ENCODE data around the gene NGDN. TPM values are rescaled to one million over a fixed set of nuclear protein-coding genes. Genes with fewer than 3 reads are reported as not detected.
"Not testable (repeated sequence)": the region's sequence is repeated elsewhere in the genome, so short reads cannot be mapped to it uniquely, and the experiment has no call there.

NGDN gene
- total RNA-seq, 1 experiment from 2014 or later: 47.6 TPM

DNA sequence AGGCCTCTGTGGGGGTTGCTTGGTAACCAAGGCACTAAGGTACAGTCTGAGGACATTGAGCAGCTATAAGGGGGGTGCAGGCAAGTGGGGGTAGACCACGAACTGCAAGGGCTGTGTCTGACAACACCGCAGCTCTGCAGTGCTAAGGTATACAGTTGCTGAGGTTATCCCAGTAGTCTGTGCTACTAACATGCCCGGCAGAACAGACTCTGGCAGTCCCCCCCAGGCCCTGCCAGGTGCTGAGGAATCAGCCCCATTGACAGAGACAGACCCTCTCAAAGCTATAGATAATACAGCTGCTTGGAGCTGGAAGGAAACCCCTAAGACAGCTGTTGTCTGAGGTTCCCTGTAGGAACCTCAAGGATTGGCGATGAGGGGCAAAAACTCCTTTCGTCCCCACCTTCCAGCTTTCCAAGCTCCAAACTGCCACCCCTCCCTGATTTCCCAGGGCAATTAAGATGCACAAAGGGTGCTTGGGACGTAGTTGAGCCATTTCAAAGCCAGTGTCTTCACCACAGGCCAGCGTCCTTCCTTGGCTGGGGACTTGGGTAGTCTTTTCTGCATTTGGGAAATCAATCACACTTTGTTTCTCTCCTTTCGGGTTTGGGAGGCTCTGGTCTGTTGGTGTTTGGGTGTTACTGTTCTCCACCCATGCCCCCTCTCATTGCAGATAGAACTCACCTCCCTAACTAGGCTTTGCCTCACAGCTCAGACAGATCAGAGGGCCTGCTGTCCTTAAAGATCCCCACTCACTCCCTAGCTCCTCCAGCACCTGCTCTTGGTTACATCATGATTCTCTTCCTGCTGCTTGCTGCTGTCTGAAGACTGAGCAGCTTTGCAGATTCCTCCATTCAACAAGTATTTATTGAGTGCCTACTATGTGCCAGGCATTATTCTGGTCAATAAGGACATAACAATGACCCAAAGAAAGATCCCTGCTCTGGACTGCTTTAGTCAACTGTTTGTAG, 32.1 kb upstream of the NGDN start:
- in situ Hi-C loops (cut with HindIII; ENCODE audit: low sequenced_read_pairs): no loop called here
- no peak for DNase-seq (ENCODE audit: low spot score)

DNA sequence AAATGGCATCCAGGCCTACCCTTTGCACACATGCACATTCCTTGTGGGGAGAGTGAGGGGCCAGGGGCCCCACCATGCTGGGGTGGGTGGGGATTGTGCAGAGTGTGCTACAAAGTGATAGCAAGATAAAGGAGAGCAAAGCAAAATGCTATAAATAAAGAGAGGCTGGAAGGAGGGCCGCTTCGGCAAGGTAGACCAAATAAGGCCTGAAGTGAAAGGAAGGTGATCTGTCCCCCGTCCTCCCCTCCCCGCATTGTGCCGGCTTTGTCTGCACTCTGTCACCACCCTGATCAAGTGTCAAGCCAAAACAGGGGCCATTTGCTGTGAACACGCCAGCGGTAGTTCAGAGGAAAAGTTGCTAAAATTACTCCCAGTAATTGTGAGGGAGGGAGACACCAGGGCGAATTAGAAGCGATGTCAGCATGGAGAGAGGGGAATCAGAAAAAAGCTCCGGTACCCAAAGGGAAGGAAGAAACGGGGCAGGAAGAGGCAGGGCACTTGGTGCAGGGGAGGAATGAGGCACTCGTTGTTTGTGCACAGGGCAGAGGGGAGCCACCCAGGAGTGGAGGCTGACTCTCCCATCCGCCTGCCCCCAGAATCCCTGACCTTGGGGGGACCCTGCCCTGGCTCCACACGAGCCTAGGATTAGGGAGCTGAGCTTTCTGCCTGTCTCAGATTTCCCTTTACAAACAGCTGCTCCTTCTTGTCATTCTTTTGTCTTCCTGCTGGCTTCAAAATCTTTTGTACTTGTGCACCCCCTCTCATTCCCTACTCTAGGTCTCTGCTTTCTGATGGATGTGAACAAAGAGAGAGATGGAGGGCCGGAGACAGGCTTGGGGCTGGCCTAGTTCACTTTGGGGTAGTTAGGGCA, 31.2 kb upstream of the NGDN start:
- in situ Hi-C loops (cut with HindIII; ENCODE audit: low sequenced_read_pairs): no loop called here
- DNase-seq (ENCODE audit: low spot score): no peak

DNA sequence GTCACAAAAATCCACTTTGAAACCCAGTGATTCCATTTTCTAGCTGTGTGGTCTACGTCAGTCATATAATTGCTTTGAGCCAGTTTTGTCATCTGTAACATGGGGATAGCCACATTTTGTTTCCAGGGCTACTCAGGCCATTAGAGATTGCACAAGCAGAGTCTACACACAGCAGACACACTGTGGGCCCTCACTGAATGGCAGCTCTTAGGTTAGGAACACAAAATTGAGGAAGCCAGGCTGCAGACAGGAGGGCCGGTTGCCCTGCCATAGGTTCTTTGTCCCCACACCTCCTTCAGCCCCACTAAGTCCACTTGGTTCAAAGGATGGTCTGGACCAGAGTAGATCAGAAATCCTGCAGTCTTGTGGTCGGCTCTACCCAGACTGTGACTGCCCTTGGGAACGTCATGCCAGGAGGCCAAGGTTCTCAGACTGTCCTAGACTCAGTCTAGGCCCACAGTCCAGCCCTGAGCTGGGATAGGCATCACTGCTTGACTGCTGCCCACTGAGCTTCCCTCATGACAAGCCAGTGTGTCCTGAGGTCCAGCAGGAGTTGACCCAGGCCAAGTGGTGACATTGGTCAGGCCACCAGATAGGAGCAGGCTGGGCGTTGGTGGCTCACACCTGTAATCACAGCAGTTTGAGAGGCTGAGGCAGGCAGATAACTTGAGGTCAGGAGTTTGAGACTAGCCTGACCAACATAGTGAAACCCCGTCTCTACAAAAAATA, 30.2 kb upstream of the NGDN start:
- in situ Hi-C loops (cut with HindIII; ENCODE audit: low sequenced_read_pairs): no loop called here
- no peak for DNase-seq (ENCODE audit: low spot score)

- DNase-seq (ENCODE audit: low spot score): no peak
- in situ Hi-C loops (cut with HindIII; ENCODE audit: low sequenced_read_pairs): no loop called here
These were observed 28.4 kb upstream of the NGDN start for GRCh38 chr14:23441076-23441475.

- DNase-seq (ENCODE audit: low spot score): no peak
- in situ Hi-C loops (cut with HindIII; ENCODE audit: low sequenced_read_pairs): no loop called here
These were observed 26.7 kb upstream of the NGDN start for GRCh38 chr14:23442721-23443356.

DNA sequence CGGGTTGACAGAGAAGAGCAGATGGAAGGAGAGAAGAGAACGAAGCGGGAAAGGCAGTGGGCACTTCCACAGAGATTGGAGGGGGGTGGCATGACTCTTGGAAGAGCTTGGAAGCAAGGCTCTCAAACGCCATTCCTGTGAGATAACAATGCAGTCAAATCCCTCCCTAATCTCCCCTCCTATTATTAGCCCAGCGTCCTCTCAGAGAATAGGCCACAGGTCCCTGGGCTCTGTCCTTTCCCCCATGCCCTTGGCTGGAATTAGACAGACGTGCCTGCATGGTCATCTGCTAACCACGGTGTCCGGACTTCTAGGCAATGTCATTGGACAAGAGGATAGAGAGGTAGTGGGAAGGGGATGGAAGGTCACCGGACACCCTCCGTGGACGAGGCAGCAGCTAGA, 26.1 kb upstream of the NGDN start:
- no peak for DNase-seq (ENCODE audit: low spot score)

DNA sequence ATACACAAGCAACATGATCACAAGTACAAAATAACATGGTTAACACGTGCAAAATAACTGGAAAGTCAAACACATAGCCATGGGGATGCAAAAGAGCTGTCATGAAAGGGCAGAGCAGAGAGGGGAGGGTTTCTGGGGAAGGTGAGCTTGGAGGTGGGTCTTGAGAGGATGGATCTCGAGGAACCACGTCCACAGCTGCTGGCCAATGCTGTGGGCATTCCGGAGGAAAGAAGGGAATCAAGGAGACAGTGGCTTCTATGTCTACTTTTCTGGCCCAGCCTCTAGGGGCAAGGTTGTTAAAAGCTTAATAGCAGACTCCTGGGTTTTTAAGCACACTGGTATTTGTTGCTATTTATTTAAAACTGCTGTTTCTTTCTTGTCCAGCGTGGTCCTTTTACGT, 25.6 kb upstream of the NGDN start:
- DNase-seq (ENCODE audit: low spot score): no peak
- in situ Hi-C loops (cut with HindIII; ENCODE audit: low sequenced_read_pairs): no loop called here

More for the DNA sequence above, 26.1 kb upstream of the NGDN start:
- in situ Hi-C loops (cut with HindIII; ENCODE audit: low sequenced_read_pairs): no loop called here

- in situ Hi-C loops (cut with HindIII; ENCODE audit: low sequenced_read_pairs): no loop called here
- no peak for DNase-seq (ENCODE audit: low spot score)
These were observed 25.2 kb upstream of the NGDN start for GRCh38 chr14:23444314-23444713.

- DNase-seq (ENCODE audit: low spot score): no peak
- in situ Hi-C loops (cut with HindIII; ENCODE audit: low sequenced_read_pairs): no loop called here
These were observed 23.7 kb upstream of the NGDN start for GRCh38 chr14:23445773-23446172.

GRCh38 chr14:23446291-23446851, 23.1 kb upstream of the NGDN start:
- no peak for DNase-seq (ENCODE audit: low spot score)
- in situ Hi-C loops (cut with HindIII; ENCODE audit: low sequenced_read_pairs): no loop called here

DNA sequence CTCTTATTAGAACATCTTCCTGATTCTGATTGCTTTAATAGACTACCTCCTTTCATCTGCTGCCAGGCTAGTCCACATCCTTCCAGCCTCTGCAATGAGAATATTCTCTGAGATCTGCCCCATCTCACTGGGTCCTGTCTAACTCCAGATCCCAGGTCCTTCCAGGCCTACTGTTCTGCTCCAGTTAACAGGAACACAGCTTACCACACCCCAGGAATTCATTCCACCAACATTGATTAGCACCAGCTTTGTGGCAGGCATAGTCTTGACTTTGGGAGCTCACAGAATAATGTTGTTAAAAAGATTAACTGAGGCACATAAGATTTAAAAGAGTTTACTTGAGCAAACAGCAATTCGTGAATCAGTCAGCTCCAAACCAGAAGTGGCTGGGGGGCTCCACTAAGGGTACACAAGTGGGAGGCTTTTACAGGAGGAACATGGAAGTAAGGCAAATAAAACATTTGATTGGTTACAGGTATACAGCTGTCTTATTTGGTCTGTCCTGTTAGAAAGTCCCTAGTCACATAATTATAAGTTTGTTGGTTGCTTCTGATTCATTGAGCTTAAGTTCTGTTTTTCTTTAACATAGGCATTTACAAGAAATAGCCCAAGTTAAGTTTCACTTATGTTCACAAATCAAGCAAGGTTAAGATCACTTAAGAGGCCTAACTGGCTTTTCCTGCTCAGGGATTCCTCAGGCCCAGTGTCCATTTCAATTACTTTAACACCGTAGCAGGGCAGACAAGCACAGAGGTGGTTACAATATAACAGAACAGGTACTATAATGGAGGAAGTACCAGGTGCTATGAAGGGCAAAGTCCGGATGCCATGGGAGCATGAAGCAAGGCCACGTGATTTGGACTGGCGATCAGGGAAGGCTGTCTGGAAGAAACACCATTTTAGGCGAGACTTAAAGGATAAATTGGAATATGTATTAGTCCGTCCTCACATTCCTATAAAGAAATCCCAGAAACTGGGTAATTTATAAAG, 21.8 kb upstream of the NGDN start:
- no peak for DNase-seq (ENCODE audit: low spot score)
- in situ Hi-C loops (cut with HindIII; ENCODE audit: low sequenced_read_pairs): no loop called here

DNA sequence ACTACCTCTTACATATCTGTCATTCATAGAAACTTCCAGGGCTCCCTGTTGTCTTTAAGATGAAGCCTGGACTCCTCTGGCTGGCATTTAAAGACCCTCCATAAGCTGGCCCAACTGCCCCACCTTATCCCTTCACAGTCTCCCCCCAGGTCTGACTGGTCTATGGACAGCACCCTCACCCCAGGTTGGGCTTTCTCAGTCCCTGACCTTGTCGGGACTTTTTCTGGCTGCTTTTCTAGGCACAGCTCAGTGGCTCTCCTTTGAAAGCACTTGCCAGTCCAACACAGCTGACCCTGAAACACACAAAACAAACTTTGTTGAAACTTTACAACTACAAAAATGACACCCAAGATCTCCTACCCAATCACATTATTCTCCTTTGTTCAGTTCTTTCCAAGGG, 20.2 kb upstream of the NGDN start:
- DNase-seq (ENCODE audit: low spot score): no peak
- in situ Hi-C loops (cut with HindIII; ENCODE audit: low sequenced_read_pairs): no loop called here

DNA sequence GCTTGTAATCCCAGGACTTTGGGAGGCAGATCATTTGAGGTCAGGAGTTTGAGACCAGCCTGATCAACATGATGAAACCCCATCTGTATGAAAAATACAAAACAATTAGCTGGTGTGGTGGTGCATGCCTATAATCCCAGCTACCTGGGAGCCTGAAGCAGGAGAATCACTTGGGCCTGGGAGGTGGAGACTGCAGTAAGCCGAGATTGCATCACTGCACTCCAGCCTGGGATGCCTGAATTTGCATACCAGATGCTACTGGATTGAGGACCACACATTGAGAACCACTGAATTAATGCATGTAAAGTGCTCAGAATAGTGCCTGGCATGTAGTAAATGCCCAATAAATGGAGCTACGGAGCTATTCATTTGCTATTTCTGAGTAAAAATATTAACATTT, 19.1 kb upstream of the NGDN start:
- no peak for DNase-seq (ENCODE audit: low spot score)
- in situ Hi-C loops (cut with HindIII; ENCODE audit: low sequenced_read_pairs): no loop called here

DNA sequence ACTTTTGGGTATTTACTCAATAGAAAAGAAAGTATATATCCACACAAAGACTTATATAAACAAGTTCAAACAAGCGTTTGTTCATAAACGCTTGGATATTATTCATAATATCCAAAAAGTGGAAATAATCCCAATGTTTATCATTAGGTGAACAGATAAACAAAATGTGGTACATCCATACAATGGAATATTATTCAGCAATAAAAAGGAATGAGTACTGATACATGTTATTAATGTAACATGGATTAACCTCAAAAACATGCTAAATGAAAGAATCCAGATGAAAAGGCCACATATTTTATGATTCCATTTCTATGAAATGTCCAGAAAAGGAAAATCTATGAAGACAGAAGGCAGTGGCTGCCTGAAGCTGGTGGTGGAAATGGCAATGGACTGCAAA, 17.3 kb upstream of the NGDN start:
- in situ Hi-C loops (cut with HindIII; ENCODE audit: low sequenced_read_pairs): no loop called here
- DNase-seq (ENCODE audit: low spot score): no peak

DNA sequence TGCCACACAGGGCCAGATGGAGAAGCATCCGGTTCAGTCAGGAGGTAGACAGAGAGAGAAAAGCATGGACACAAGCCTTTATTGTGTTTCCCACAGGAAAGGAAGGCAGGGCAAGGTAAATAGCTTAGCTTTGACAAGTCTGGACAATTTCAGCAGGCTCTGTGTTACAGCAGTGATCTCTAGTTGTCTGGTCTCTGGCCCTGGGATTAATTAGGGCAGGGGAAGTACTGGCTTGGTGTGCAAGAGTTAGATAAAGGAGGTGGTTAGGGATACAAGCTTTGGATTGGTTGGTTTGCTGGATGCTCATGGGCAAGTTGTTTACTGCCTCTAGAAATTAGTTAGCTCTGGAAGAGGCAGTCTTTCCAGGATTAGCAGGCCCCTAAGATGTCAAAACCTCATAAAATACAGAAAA, 15.1 kb upstream of the NGDN start:
- DNase-seq (ENCODE audit: low spot score): no peak
- in situ Hi-C loops (cut with HindIII; ENCODE audit: low sequenced_read_pairs): no loop called here

DNA sequence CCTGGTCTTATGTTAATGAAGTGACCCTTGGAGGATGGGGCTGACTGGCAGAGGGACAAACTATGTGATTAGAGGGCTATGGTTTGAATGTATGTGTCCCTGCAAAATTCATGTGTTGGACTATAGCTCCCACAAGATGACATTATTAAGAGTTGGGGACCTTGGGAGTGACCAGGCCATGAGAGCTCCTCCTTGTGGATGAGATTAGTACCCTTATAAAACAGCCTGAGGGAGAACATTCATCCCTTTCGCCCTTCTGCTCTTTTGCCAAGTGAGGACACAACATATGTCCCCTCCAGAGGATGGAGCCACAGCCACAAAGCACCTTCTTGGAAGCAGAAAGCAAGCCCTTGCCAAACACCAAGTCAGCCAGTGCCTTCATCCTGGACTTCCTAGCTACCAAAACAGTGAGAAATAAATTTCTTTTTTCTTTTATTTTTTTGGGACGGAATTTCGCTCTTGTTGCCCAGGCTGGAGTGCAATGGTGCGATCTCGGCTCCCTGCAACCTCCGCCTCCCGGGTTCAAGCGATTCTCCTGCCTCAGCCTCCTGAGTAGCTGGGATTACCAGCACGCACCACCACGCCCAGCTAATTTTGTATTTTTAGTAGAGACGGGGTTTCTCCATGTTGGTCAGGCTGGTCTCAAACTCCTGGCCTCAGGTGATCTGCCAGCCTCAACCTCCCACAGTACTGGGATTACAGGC, 12.5 kb upstream of the NGDN start:
- in situ Hi-C loops (cut with HindIII; ENCODE audit: low sequenced_read_pairs); DNase-seq (ENCODE audit: low spot score): not testable (repeated sequence)

Measured in G401 (cell line).